Measurements from ENCODE around the gene LRP1B.

DNA sequence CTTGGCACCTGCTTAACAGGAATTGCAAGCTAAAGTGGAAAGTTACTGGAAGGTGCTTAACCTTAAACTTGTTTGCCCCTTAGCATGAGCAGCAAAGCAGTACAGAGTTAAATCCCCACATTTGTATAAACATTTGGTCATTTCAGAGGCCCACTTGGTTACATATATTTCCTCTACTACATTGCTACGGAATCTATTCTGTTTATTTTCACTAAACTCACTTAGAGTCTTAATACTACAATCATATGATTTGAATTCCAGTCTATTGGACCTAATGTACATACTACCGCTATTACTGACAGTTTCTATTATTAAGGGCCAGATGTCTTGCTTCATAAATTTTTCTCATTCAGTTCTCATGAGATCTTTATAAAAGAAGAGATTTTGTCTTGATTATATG, 1294.0 kb downstream of the LRP1B start:
- TF ChIP-seq YY1 (IDR thresholded peaks at IDR 0.05; ENCODE audit: insufficient read depth, insufficient read length) (no peak), ZNF274 (IDR thresholded peaks at IDR 0.05; ENCODE audit: low read depth, low read length) (no peak)

Data from NT2/D1 (cell line).